NCI-H460 (cell line): ENCODE results near the gene NUDT16. TPM values are rescaled to one million over a fixed set of nuclear protein-coding genes. Genes with fewer than 3 reads are reported as not detected.
"Not testable (repeated sequence)": the region's sequence is repeated elsewhere in the genome, so short reads cannot be mapped to it uniquely, and the experiment has no call there.

ENCODE experiments used
- DNase-seq: peaks from one replicate; pipeline ENCODE4 v3.0.0-alpha.2; 2016; ENCODE audit warnings: low read depth; ENCODE audit errors: extremely low read depth
- total RNA-seq: library from RNA; depleted of rRNA; stranded (reverse); fragments of >200 nt; shearing (Covaris generic); gene quantifications from 2 replicates; pipeline ENCODE4 v1.2.3, GENCODE V29; 2014

NUDT16 gene
- total RNA-seq, 1 experiment from 2014 or later: 7.6 TPM

- DNase-seq: not testable (repeated sequence)
These were observed 641 bp upstream of the NUDT16 start for GRCh38 chr3:131380821-131381444.

- DNase-seq: no peak
These were observed 5.0 kb downstream of the NUDT16 start for GRCh38 chr3:131386429-131387165.

GRCh38 chr3:131387796-131388489, 6.4 kb downstream of the NUDT16 start:
- no peak for DNase-seq

- no peak for DNase-seq
These were observed 6.9 kb downstream of the NUDT16 start for GRCh38 chr3:131388490-131388799.

- no peak for DNase-seq
These were observed 8.8 kb downstream of the NUDT16 start for GRCh38 chr3:131390331-131390730.

GRCh38 chr3:131393051-131393450, 11.5 kb downstream of the NUDT16 start:
- DNase-seq: no peak

GRCh38 chr3:131393868-131394267, 12.3 kb downstream of the NUDT16 start:
- no peak for DNase-seq

- DNase-seq: no peak
These were observed 12.8 kb downstream of the NUDT16 start for GRCh38 chr3:131394400-131394799.

- DNase-seq: no peak
These were observed 14.6 kb downstream of the NUDT16 start for GRCh38 chr3:131396170-131396569.

GRCh38 chr3:131397889-131398288, 16.3 kb downstream of the NUDT16 start:
- no peak for DNase-seq

GRCh38 chr3:131401978-131402377, 20.4 kb downstream of the NUDT16 start:
- DNase-seq: no peak

GRCh38 chr3:131402391-131403039, 20.9 kb downstream of the NUDT16 start:
- no peak for DNase-seq

- no peak for DNase-seq
These were observed 21.8 kb downstream of the NUDT16 start for GRCh38 chr3:131403216-131403895.

GRCh38 chr3:131405411-131405810, 23.8 kb downstream of the NUDT16 start:
- no peak for DNase-seq

- no peak for DNase-seq
These were observed 24.7 kb downstream of the NUDT16 start for GRCh38 chr3:131406274-131406673.

- no peak for DNase-seq
These were observed 36.2 kb downstream of the NUDT16 start for GRCh38 chr3:131417751-131418150.

GRCh38 chr3:131421301-131421700, 39.7 kb downstream of the NUDT16 start:
- DNase-seq: no peak

GRCh38 chr3:131421957-131422498, 40.5 kb downstream of the NUDT16 start:
- DNase-seq: no peak

- DNase-seq: no peak
These were observed 45.7 kb downstream of the NUDT16 start for GRCh38 chr3:131427226-131427625.

- no peak for DNase-seq
These were observed 50.2 kb downstream of the NUDT16 start for GRCh38 chr3:131431754-131432153.

- no peak for DNase-seq
These were observed 50.9 kb downstream of the NUDT16 start for GRCh38 chr3:131432441-131432840.
